CD4-positive, alpha-beta T cell treated with Interleukin-21 for 1 hour (primary cell): ENCODE data around the gene RRAS2.
"Not testable (repeated sequence)": the region's sequence is repeated elsewhere in the genome, so short reads cannot be mapped to it uniquely, and the experiment has no call there.

Experiments
- DNase-seq: peaks from one replicate; pipeline ENCODE4 v3.0.0-alpha.2; 2020

Gene RRAS2

DNA sequence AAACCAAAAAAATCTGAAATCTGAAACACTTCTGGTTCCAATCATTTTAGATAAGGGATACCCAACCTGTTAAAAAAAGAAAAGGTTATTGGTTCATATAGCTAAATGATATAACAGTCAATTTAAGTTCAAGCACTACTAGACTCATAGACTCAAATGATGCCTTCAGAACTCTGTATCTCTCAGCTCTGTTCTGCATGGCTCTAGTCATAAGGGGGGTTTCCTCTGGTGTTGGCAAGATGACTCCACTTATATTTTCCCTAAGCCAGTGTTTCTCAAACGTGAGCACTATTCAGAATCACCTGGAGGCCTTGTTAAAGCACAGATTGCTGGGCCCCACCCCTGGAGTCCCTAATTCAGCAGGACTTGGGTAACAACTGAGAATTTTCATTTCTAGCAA, 11.5 kb upstream of the RRAS2 start:
- no peak for DNase-seq

DNA sequence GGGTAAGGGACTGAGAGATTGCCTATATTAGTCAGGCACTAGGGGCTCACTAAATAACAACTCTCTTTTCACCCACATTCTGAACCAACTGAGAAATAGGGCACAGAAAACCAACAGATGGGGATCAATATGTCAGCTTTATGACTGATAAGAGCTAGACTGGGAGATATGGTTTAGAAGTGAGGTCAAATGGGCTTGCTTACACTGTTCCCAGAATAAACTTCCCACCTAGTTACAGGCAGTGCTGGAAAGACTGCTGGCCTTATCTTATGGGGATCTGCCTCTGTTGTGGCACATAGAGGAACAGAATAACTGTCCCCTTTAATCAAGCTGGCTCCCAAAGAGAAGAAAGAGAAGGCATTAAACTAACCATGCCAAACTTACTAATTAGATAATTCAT, 10.6 kb upstream of the RRAS2 start:
- no peak for DNase-seq

DNA sequence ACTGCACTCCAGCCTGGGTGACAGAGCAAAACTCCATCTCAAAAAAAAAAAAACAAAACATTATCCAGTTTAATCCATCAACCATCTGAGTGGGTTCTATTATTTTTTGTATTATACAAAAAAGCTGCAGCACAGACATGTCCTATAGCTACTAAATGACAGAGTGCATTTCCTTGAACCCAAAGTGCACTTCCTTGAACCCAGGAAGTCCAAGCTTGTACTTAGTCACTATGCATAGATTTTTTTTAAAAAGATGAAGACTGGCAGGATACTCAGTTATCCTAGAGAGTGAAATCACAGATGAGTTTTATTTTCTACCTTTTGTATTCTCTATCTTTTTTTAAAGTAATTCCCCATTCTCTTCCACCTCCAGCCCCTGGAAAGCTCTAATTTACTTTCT, 8.0 kb upstream of the RRAS2 start:
- DNase-seq: no peak

DNA sequence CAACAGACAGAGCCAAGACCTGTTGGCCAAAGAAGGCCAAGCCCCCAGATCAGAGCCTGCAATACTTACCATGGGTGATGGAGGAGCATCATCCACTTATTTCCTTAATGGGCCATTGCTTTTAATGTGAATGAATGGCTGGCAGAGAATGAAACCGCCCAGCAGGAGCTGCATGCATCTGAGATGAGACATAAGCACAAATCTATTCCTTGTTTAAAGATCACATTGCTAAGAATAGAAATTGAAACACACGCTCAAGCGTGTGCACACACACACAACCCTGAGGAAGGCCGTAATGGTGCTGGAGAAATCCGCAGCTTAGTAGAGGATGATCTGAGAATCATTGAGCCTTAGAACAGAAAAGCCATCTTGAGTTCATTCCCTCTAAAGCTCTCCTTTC, 5.3 kb upstream of the RRAS2 start:
- no peak for DNase-seq

DNA sequence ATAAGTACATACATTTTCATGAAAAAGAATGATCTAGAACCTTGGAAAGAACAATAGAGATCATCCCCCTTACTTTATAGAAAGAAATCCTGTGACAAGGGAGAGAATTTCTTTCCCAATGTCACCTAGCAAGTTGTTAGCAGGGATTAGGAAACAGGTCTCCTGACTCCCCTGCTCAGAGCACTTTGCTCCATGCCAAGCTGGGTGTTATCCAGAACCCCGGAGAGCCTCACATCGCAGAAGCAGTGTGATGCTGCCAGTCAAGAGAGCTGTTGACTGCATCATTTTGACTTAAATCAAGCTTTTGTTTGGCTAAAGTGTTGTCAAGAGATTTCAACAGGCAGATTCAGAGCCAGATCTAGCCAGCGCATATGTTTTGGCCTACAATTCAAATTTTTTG, 3.6 kb upstream of the RRAS2 start:
- DNase-seq: no peak

DNA sequence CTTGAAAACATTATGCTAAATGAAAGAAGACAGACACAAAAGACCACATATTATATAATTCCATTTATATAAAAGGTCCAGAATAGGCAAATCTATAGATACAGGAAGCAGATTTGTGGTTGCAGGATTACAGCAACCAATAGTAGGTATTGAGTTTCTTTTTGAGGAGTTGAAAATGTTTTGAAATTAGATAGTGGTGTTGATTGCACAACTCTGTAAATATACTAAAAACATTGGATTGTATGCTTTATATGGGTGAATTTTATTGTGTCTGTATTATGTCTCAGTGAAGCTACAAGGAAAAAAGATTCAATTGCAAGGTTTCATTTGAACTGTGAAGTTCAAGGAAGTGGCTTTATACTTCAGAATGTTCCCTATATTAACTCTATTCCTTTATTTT, 3.0 kb upstream of the RRAS2 start:
- no peak for DNase-seq

DNA sequence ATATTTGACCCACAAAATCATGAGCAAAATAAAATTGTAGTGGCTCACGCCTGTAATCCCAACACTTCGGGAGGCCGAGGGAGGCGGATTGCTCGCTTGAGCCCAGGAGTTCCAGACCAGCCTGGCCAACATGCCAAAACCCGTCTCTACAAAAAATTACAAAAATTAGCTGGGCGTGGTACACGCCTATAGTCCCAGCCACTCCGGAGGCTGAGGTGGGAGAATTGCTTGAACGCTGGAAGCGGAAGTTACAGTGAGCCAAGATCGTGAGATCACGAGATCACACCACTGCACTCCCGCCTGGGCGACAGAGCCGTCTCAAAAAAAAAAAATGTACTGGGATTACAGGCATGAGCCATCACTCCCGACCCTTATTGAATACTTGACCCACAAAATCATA, 2.0 kb upstream of the RRAS2 start:
- DNase-seq: no peak

DNA sequence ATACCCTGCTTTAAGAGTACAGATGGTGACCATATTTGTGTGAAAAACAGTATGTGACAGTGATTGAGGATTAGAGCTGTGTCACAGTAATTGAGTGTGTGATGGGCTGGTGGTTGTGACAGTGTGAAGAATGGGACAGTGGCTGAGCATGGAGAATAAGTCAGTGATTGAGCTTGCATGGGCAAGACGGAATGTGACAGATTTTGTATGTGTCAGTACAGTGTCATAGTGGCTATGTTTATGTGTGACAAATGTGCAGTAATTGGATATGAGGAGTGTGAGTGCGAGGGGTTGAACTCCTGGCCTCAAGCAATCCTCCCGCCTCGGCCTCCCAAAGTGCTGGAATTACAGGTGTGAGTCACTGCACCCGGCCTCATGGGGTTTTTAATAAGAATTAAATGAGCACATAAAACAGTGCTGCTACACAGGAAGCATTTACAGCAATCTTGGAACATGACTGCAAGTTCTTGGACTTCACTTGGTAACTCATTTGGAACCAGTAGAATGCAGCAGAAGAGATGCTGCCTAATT, 583 bp upstream of the RRAS2 start:
- DNase-seq: no peak

DNA sequence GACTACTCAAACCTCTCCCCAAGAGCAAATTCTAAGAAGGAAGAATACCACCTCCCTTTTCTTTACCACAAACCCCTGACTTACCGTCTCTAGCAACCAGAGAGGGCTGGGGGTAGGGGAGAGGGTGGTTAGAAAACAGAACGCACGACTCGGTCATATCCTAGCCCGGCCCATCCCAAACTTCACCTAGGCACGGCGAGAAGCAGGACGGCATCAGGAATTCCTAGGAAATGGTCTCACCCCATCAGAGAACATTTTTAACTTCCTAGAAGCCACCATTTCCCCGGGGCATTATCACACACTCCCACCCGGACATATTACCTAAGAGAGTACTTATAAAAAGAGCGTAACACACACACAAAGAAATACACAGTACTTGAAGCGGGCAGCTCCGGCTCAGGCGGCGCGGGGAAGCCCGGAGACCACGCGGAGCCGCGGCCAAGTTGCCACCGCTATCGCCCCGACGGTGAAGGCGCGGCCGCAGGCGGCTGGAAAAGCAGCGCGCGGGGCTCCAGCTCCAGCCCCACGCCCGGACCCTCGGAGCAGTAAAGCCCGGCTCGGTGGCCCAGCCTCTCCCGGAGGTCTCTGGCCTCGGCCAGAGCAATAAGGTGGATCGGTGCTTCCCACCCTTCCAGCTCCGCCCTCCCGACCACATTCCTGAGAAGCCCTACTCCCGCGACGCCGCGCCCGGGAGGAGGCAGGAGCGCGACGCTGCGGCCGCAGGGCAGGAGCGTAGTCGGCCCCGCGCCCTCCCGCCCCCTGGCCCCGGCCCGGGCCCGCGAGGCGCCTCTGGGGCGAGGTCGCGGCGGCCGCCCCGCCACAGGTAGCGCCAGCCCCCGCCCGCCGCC, 878 bp downstream of the RRAS2 start:
- peak; percentile 41 for DNase-seq

DNA sequence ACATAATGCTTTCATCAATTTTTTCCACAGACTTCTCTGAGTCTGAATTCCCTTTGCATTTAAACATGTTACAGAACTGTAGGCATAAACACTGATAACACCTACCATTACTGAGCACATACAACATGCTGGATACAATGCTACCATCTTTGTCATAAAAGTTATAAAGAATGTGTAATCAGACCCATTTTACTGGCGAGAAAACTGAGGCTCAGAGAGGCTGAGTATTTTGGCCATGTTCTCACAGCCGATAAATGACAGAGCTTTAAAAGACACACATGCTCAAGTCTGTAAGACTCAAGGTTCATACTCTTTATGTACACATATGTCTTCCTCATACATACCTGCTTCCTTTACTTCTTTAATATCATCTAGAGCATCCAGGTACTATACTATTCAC, 2.6 kb downstream of the RRAS2 start:
- no peak for DNase-seq

DNA sequence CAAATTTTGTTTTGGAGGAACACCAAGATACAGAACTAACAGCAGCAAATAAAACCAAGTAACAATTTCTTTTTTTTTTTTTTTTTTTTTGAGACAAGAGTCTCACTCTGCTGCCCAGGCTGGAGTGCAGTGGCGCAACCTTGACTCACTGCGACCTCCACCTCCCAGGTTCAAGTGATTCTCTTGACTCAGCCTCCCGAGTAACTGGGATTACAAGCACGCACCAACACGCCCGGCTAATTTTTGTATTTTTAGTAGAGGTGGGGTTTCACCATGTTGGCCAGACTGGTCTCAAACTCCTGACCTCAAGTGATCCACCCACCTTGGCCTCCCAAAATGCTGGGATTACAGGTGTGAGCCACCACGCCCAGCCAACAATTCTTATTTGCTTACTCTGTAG, 4.4 kb downstream of the RRAS2 start:
- DNase-seq: not testable (repeated sequence)

DNA sequence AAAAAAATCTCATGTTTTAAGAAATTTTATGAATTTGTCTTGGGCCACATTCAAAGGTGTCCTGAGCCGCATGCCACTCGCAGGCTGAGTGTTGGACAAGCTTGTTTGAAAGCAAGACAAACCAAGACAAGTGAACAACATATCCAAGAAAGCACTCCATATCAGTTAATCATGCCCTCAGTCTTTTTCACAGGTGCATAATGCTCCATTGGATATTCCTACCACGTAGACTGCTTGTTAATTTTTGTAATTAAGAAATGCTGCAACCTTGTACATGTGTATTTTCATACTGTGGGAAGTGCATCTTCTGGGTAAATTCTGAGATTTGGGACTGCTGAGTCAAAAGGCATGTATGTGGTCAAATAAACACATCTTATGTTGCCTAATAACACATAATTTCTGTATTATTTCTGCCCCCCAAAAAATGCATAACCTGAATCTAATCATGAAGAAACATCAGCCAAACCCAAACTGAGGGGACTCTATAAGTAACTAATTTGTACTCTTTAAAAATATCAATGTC, 8.2 kb downstream of the RRAS2 start:
- DNase-seq: no peak

DNA sequence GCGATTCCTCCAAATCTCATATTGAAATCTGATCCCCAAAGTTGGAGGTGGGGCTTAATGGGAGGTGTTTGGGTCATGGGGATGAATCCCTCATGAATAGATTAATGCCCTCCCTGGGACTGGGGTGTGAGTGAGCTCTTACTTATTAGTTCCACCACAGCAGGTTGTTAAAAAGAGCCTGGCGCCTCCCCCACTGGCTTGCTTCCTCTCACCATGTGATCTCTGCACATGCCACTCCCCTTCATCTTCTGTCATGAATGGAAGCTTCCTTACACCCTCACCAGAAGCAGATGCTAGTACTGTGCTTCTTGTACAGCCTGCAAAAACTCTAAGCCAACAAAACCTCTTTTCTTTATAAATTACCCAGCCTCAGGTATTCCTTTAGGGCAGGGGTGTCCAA, 8.8 kb downstream of the RRAS2 start:
- peak; percentile 20 for DNase-seq

DNA sequence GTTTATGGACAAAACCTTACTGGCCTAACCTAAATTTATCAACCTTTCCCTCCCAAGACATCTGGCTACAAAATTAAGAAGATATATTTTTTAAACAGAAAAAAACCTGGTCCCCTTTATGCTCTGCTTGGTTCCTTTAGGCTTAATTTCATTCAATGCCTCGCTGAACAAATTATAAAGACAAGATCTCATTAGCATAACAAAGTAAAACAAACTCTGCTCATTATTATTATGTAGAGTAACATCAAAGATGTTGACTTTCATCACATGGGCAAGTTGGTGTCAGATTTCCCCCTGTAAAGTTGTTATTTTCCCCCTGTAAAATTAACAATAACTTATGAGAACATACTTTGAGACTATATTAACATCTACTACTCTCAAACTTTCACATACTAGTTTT, 11.0 kb downstream of the RRAS2 start:
- DNase-seq: no peak

DNA sequence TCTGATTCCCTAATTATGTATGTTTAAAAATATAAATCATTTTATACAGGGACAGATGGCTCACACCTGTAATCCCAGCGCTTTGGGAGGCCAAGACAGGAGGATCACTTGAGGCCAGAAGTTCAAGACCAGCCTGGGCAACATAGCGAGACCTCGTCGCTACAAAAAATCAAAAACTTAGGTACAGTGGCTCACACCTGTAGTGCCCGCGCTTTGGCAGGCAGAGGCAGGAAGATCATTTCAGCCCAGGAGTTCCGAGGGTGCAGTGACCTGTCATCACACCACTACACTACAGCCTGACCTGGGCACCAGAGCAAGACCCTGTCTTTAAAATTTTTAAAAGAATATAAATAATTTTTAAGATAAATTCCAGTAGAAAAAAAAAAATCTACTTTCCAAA, 11.5 kb downstream of the RRAS2 start:
- no peak for DNase-seq

DNA sequence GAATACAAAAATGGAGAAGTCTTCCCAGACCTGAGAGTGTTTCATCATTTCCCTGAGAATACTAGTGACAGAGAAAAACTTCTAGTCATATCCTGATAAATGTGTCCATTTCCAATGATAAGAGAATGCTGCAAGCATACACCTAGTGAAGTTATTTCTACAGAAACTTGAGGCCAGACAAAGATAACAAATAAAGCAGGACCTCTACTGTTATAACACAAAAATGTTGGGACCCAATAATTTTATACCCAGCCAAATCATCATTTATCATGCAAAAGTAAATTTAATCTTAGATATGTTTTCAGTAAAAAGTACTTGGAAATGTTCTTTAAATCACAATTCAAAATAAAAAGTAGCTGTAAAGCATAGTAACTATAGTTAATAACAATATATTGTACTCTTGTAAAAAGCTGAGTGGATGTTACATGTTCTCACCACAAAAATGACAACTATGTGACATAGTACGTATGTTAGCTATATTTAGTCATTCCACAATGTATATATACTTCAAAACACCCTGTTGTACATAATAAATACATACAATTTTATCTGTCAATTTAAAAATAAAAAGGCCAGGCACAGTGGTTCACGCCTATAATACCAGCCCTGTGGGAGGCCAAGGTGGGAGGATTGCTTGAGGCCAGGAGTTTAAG, 12.6 kb downstream of the RRAS2 start:
- no peak for DNase-seq

DNA sequence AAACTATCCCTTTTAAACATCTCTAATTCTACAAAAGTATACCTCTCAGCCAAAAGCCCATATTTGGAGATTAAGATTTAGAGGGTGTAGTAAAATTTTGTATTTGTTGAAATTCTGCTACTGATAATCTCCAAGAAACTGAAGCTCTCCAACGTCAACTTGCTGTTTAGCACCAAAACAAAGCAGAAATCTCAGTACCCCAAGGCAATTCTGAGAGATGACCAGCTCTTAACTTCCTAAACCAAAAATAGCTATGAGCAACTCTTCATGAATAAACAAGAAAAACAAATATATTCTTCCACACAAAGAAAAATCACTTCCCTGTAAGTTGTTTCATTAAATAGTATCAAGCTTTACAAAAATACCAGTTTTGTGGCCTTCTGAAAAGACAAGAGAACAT, 13.3 kb downstream of the RRAS2 start:
- no peak for DNase-seq

DNA sequence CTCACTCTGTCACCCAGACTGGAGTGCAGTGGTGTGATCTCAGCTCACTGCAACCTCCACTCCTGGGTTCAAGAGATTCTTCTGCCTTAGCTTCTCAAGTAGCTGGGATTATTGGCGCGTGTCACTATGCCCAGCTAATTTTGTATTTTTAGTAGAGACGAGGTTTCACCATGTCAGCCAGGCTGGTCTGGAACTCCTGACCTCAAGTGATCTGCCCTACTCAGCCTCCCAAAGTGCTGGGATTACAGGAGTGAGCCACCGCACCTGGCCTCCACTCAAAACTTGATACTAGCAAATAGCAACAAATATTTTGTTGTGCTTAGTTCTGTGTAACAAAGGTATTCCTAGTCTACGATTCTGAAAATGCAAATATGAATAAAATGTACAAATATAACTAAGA, 14.0 kb downstream of the RRAS2 start:
- not testable (repeated sequence) for DNase-seq

DNA sequence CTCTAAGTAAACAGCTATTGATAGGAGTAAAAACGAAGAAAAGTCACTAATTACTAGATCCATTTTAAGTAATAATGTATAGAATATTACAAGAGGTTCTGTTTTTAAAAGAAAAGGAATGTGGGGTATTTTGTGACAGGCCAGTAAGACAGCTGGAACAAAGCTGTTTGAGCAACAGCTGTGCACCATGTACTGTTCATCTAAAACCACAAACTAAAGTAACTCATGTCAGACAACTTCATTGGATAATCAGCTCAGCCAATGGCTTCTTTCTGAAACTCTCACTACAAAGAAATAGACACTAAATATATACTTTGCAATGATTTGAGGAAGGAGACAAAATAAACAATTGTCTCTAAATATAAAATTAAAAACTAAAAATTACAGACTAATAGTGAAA, 16.1 kb downstream of the RRAS2 start:
- DNase-seq: no peak

DNA sequence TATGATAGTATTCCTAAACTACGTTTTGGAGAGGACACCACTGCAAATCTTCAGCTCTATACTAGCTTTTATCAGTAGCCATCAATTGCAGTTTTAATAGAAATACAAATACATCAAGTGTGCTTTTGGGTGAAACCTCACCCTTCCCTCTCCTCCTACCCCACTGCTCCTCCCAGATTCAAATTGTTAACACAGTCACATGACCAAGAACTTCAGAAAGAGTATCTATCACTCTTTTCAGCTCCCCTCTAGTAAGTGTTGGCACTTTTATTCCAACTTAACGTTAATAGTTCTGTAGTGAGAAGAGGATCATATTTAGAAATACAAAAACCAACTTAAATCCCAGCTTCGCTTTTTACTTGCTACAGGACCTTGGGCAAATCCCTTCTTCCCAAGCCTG, 17.0 kb downstream of the RRAS2 start:
- DNase-seq: no peak

DNA sequence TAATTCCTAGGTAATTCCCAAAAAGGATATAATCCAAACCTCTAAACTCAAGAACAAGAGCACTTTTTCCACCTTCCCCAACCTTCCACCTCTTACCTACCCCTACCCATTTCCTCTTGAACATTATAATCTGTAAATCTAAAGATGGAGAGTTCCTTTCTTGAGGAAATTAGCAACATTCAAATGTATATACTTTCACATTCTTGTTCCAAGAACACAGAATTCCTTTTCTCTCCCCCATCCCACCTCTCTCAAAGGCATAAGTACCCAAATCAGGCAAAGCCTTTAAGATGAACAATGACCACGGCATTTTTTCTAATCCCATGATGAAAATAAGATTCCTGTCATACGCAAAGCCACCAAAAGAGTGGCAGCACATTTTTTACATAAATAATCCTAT, 18.3 kb downstream of the RRAS2 start:
- no peak for DNase-seq

DNA sequence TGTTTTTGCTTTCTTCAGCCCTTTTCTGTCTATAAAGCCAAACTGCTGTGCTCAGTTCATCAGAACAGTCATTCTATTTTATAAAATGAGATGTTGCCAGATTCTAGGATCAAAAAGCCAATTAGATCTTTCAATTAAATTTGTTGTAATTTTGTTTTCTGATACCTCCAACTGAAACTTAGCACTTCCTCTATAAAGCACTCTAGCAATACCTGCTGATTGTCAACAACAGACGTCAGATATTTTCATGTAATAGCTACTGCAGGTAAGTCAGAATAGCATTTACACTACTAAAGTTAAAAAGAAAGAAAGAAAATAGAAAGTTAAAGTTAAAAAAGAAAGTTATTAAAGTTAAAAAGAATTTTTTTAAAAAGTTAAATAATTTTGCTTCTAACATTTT, 19.6 kb downstream of the RRAS2 start:
- DNase-seq: no peak

DNA sequence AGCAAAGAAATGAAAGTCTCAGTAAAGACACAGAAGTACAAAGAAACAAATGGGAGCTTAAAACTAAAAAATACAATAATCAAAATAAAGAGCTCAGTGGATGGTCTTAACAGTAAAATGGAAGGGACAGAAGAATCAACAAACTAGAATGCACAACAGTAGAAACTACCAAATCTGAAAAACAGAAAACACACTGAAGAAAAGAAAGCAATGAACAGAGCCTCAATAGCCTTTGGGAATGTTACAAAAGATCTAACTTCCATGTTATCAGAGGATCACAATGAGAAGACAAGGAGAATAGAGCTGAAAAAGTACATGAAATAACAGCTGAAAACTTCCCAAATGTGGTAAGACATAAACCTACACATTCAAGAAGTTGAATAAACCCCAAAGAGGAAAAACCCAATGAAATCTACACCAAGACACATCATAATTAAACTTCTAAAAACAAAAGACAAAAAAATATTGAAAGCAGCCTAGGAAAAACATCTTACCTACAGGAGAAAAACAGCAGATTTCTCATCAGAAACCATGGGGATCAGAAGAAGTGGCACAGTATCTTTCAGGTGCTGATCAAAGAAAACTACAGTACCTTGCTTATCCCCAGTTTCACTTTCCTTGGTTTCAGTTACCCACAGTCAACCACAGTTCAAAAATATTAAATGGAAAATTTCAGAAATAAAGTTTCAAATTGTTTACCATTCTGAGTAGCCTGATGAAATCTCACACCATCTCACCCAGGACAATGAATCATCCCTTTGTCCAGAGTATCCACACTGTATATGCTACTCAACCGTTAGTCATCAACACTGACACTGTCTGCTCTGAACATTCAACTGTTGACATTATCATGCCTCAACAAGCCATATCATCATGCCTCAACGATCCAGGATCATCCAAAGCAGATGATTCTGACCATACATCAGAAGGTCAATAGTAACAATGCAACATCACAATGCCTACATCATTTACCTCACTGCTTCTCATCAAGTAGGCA, 22.2 kb downstream of the RRAS2 start:
- no peak for DNase-seq
